ENCODE measurements around the gene POU6F1.
"Not testable (repeated sequence)": the region's sequence is repeated elsewhere in the genome, so short reads cannot be mapped to it uniquely, and the experiment has no call there.

The POU6F1 gene

GRCh38 chr12:51242120-51242519 is 24.3 kb upstream of the POU6F1 start:
- H3K27me3 Mint-ChIP-seq (ENCODE audit: low read depth), result no peaks in the 10 kb centered on the region
- H3K9me3 Mint-ChIP-seq, result no peaks in the 10 kb centered on the region
- H3K4me1 Mint-ChIP-seq (ENCODE audit: low read depth), result peaks cover 56% of the 10 kb centered on the region
- peak overlapping the region; percentile 15 for H3K4me3 Mint-ChIP-seq
- H3K36me3 Mint-ChIP-seq (ENCODE audit: low read depth), result peaks cover 40% of the 10 kb centered on the region
- H3K27ac Mint-ChIP-seq, result peak overlapping the region; percentile 20

GRCh38 chr12:51240971-51241370 is 23.1 kb upstream of the POU6F1 start:
- Mint-ChIP-seq H3K4me3 (peak overlapping the region; percentile 95), H3K9me3 (no peaks in the 10 kb centered on the region), H3K27ac (peak overlapping the region; percentile 94), H3K27me3 (ENCODE audit: low read depth) (no peaks in the 10 kb centered on the region), H3K4me1 (ENCODE audit: low read depth) (peaks cover 47% of the 10 kb centered on the region), H3K36me3 (ENCODE audit: low read depth) (peaks cover 40% of the 10 kb centered on the region)

- H3K27ac Mint-ChIP-seq, result peak within 1 kb of the TSS; percentile 100
- H3K36me3 Mint-ChIP-seq (ENCODE audit: low read depth), result peaks cover 36% of the 10 kb centered on the region
- H3K4me3 Mint-ChIP-seq, result peak within 1 kb of the TSS; percentile 95
- H3K4me1 Mint-ChIP-seq (ENCODE audit: low read depth), result peaks cover 38% of the 10 kb centered on the region
- peaks cover 8% of the 10 kb centered on the region for H3K27me3 Mint-ChIP-seq (ENCODE audit: low read depth)
- no peaks in the 10 kb centered on the region for H3K9me3 Mint-ChIP-seq
Observed at GRCh38 chr12:51238510-51239334, 20.9 kb upstream of the POU6F1 start, which contains the start of gene DAZAP2. Gene DAZAP2, plus strand, starts transcription at chr12:51238826. Its CDS starts 82 bp downstream, at chr12:51238908.

GRCh38 chr12:51238037-51238509 is 20.2 kb upstream of the POU6F1 start:
- H3K4me1 Mint-ChIP-seq (ENCODE audit: low read depth), result peaks cover 37% of the 10 kb centered on the region
- H3K9me3 Mint-ChIP-seq, result no peaks in the 10 kb centered on the region
- peaks cover 34% of the 10 kb centered on the region for H3K36me3 Mint-ChIP-seq (ENCODE audit: low read depth)
- H3K27ac Mint-ChIP-seq, result peak overlapping the region; percentile 100
- peak overlapping the region; percentile 95 for H3K4me3 Mint-ChIP-seq
- peaks cover 8% of the 10 kb centered on the region for H3K27me3 Mint-ChIP-seq (ENCODE audit: low read depth)

DNA sequence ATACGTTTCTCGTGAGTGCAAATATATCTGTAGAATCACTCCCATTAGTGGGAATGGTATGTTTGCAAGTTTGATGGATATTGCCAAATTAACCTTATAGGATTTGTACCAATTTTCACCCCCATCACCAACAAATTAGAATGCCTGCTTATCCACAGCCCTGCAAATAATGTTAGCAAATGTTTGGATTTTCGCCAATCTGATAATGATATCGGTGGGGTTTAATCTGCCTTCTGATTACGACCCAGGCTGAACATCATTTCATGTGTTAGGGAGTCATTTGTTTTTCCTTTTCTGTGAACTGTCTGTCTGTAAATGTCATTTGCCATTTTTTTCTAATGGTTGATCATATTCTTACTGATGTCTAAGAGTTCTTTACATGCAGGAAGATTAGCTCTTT is 16.7 kb upstream of the POU6F1 start:
- H3K27me3 Mint-ChIP-seq (ENCODE audit: low read depth), result peaks cover 11% of the 10 kb centered on the region
- peaks cover 5% of the 10 kb centered on the region for H3K36me3 Mint-ChIP-seq (ENCODE audit: low read depth)
- H3K27ac Mint-ChIP-seq, result no peak overlapping the region
- no peaks in the 10 kb centered on the region for H3K9me3 Mint-ChIP-seq
- no peak overlapping the region for H3K4me3 Mint-ChIP-seq
- H3K4me1 Mint-ChIP-seq (ENCODE audit: low read depth), result peaks cover 10% of the 10 kb centered on the region

- no peak overlapping the region for H3K27ac Mint-ChIP-seq
- peaks cover 2% of the 10 kb centered on the region for H3K4me1 Mint-ChIP-seq (ENCODE audit: low read depth)
- no peaks in the 10 kb centered on the region for H3K9me3 Mint-ChIP-seq
- H3K36me3 Mint-ChIP-seq (ENCODE audit: low read depth), result no peaks in the 10 kb centered on the region
- peaks cover 11% of the 10 kb centered on the region for H3K27me3 Mint-ChIP-seq (ENCODE audit: low read depth)
- no peak overlapping the region for H3K4me3 Mint-ChIP-seq
Observed at GRCh38 chr12:51232642-51233041, 14.8 kb upstream of the POU6F1 start.

DNA sequence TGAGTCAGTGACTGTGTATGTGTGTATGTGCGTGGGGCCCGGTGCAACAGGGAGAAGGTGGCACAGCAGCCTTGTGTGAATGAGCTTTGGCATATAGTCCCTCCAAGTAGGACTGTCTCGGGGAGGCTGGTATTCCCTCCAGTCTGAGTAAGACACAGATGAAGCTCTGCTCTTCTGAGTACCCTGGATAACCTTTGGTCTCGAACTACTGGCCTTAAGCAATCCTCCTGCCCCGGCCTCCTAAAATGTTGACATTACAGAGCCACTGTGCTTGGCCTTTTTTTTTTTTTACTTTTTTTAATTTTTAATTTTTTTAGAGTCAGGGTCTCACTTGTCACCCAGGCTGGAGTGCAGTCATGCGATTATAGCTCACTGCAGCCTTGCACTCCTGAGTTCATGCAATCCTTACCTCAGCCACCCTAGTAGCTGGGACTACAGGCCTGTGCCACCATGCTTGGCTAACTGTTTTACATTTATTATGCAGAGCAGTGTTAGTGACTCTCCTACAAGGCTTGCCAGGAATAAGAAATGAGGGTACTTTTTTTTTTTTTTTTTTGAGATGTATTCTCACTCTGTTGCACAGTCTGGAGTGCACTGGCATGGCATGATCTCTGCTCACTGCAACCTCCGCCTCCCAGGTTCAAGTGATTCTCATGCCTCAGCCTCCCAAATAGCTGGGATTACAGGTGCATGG is 11.4 kb upstream of the POU6F1 start:
- H3K27me3 Mint-ChIP-seq (ENCODE audit: low read depth), result peaks cover 3% of the 10 kb centered on the region
- H3K9me3 Mint-ChIP-seq, result no peaks in the 10 kb centered on the region
- no peak overlapping the region for H3K27ac Mint-ChIP-seq

DNA sequence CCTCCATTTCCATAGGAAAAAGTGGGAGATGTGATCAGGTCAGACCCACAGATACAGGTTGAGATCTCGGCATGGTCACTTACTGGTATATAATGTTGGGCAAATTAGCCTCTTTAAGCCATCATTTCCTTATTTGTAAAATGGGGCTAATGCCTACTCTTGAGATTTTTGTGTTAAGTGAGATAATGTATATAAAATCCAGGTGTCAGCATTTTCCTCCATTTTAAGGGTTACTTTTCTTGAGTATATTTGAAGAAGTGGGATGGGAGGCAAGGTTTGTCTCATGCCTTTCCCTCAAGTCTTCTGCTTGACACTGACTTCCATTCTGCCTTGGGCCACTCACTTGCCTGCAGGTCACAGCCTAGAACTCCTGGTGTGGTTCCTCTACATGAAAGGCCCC is 10.1 kb upstream of the POU6F1 start:
- Mint-ChIP-seq H3K27ac (no peak overlapping the region), H3K4me1 (ENCODE audit: low read depth) (no peaks in the 10 kb centered on the region), H3K27me3 (ENCODE audit: low read depth) (peaks cover 3% of the 10 kb centered on the region), H3K36me3 (ENCODE audit: low read depth) (no peaks in the 10 kb centered on the region), H3K9me3 (no peaks in the 10 kb centered on the region), H3K4me3 (no peak overlapping the region)

More for the DNA sequence above, 11.4 kb upstream of the POU6F1 start:
- Mint-ChIP-seq H3K36me3 (ENCODE audit: low read depth) (no peaks in the 10 kb centered on the region), H3K4me1 (ENCODE audit: low read depth) (no peaks in the 10 kb centered on the region), H3K4me3 (no peak overlapping the region)

DNA sequence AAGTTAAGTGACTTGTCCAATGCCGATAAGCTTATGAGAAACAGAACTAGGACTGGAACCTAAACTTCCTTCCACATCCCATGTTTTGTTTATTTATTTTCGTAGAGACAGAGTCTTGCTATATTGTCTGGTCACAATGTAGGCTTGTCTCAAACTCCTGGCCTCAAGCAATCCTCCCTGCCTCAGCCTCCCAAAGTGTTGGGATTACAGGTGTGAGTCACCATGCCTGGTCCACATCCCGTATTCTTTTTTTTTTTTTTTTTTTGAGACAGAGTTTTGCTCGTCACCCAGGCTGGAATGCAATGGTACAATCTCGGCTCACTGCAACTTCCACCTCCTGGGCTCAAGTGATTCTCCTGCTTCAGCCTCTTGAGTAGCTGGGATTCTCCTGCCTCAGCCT is 9.2 kb upstream of the POU6F1 start:
- H3K9me3 Mint-ChIP-seq; H3K27ac Mint-ChIP-seq; H3K4me3 Mint-ChIP-seq; H3K36me3 Mint-ChIP-seq (ENCODE audit: low read depth); H3K4me1 Mint-ChIP-seq (ENCODE audit: low read depth); H3K27me3 Mint-ChIP-seq (ENCODE audit: low read depth): not testable (repeated sequence)

GRCh38 chr12:51225771-51226170 is 7.9 kb upstream of the POU6F1 start:
- Mint-ChIP-seq H3K4me3 (no peak overlapping the region), H3K9me3 (no peaks in the 10 kb centered on the region), H3K36me3 (ENCODE audit: low read depth) (no peaks in the 10 kb centered on the region), H3K27ac (no peak overlapping the region), H3K27me3 (ENCODE audit: low read depth) (no peaks in the 10 kb centered on the region), H3K4me1 (ENCODE audit: low read depth) (no peaks in the 10 kb centered on the region)

- H3K9me3 Mint-ChIP-seq, result no peaks in the 10 kb centered on the region
- no peaks in the 10 kb centered on the region for H3K36me3 Mint-ChIP-seq (ENCODE audit: low read depth)
Observed at GRCh38 chr12:51225234-51225633, 7.4 kb upstream of the POU6F1 start.

DNA sequence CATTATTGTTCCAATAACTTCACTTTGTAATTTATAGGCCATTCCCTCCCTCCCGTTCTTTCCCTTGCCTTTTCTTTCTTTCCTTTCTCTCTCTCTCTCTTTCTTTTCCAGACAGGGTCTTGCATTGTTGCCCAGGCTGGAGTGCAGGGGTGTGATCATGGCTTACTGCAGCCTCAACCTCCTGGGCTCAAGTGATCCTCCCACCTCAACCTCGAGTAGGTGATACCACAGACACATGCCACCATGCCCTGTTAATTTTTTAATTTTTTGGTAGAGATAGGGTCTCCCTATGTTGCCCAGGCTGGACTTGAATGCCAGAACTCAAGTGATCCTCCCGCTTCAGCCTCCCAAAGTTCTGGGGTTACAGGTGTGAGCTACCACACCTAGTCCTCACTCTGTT is 6.8 kb upstream of the POU6F1 start:
- Mint-ChIP-seq H3K27ac (no peak overlapping the region), H3K9me3 (no peaks in the 10 kb centered on the region), H3K4me3 (no peak overlapping the region)

More at GRCh38 chr12:51225234-51225633, 7.4 kb upstream of the POU6F1 start:
- Mint-ChIP-seq H3K4me3 (no peak overlapping the region), H3K27me3 (ENCODE audit: low read depth) (no peaks in the 10 kb centered on the region), H3K27ac (no peak overlapping the region), H3K4me1 (ENCODE audit: low read depth) (no peaks in the 10 kb centered on the region)

GRCh38 chr12:51222461-51222860 is 4.6 kb upstream of the POU6F1 start:
- H3K27ac Mint-ChIP-seq, result no peak overlapping the region
- H3K9me3 Mint-ChIP-seq, result no peaks in the 10 kb centered on the region
- H3K4me1 Mint-ChIP-seq (ENCODE audit: low read depth), result peaks cover 10% of the 10 kb centered on the region
- no peaks in the 10 kb centered on the region for H3K36me3 Mint-ChIP-seq (ENCODE audit: low read depth)
- no peaks in the 10 kb centered on the region for H3K27me3 Mint-ChIP-seq (ENCODE audit: low read depth)
- H3K4me3 Mint-ChIP-seq, result no peak overlapping the region

More for the DNA sequence above, 6.8 kb upstream of the POU6F1 start:
- H3K4me1 Mint-ChIP-seq (ENCODE audit: low read depth), result no peaks in the 10 kb centered on the region
- no peaks in the 10 kb centered on the region for H3K36me3 Mint-ChIP-seq (ENCODE audit: low read depth)
- no peaks in the 10 kb centered on the region for H3K27me3 Mint-ChIP-seq (ENCODE audit: low read depth)

GRCh38 chr12:51219857-51220256 is 2.0 kb upstream of the POU6F1 start:
- not testable (repeated sequence) for H3K27ac Mint-ChIP-seq; H3K27me3 Mint-ChIP-seq (ENCODE audit: low read depth); H3K9me3 Mint-ChIP-seq; H3K36me3 Mint-ChIP-seq (ENCODE audit: low read depth); H3K4me3 Mint-ChIP-seq
- H3K4me1 Mint-ChIP-seq (ENCODE audit: low read depth), result peaks cover 13% of the 10 kb centered on the region

DNA sequence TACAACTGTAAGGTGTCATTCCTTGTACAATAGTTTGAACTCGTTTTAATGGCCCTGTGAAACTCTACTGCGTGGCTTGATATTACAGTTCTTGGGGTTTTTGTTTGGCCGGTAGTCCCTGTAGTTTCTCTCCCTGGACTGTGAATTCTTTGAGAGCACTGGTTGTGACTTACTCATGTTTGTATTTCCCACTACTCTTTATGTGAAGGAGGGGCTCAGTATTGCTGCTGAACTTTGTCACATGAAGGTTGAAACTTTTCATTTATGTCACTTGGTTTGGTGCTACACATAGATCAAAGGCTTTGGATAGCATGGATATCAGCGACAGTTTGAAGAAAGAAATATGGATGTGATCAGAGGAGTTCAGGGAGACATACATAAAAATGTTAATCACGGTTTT is 1.5 kb upstream of the POU6F1 start:
- H3K27ac Mint-ChIP-seq, result peak overlapping the region; percentile 10
- H3K4me3 Mint-ChIP-seq, result peak overlapping the region; percentile 10
- no peaks in the 10 kb centered on the region for H3K36me3 Mint-ChIP-seq (ENCODE audit: low read depth)
- H3K9me3 Mint-ChIP-seq, result no peaks in the 10 kb centered on the region
- H3K27me3 Mint-ChIP-seq (ENCODE audit: low read depth), result no peaks in the 10 kb centered on the region
- H3K4me1 Mint-ChIP-seq (ENCODE audit: low read depth), result peaks cover 13% of the 10 kb centered on the region

Measured in T-helper 1 cell treated with Interleukin-12 subunit alpha and Interleukin-12 subunit beta and Interleukin-4 antibody, amounts not matched to agents 30 μg/mL and 1 μg/mL, for 36 hours (primary cell).